Jurkat, Clone E6-1 (cell line): Measurements from ENCODE around the gene SLC37A1.

ENCODE experiments used
- DNase-seq: peaks from one replicate; pipeline ENCODE4 v3.0.0-alpha.2; 2011; ENCODE audit warnings: low read depth, low spot score
- H3K4me3 ChIP-seq: 2 replicates; pipeline ENCODE4 v1.5.1; 2011; ENCODE audit warnings: mild to moderate bottlenecking, low read length, control low read depth, moderate library complexity

The SLC37A1 gene

DNA sequence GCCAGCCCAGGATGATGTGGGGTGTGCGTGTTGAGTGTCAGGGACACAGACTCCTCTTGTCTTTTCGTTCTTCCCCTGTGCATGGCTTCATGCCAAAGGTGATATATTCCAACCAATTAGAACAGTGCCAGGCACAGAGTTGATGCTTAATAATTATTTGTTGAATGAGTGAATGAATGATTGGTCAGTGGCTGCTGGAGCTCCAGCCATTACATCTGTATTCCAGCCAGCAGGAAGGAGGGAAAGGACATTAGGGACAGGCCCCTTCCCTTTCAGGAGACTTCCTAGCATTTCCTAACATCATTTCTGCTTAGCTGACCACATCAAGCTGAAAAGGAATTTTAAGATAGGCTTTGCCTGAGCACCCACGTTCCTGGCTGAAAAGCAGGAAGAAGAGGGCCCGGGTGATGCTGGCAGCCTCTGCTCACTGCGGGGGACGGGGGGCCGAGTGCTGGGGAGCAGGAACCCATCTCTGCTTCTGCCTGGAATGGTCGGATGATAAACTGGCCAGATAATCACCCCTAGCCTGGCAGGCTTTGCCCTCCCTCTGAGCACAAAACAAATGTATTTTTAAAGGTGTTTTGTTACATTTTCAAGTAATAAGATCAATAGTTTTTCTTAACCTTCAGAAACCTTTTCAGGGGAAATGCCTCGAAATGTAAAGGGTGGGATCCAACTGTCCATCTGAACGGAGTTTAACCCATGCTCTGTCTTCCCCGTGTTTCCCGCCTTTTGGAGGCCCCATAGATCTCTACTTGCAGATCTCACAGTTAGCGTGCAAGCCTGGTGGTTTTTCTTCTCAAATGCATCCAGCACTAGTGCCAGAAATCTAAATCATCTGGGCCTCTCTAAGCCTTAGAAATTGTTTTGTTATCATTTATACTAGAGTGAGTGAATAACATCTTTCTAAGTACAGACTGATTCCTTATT lies 39.0 kb downstream of the SLC37A1 start:
- DNase-seq, result no peak
- no peak overlapping the region for H3K4me3 ChIP-seq

DNA sequence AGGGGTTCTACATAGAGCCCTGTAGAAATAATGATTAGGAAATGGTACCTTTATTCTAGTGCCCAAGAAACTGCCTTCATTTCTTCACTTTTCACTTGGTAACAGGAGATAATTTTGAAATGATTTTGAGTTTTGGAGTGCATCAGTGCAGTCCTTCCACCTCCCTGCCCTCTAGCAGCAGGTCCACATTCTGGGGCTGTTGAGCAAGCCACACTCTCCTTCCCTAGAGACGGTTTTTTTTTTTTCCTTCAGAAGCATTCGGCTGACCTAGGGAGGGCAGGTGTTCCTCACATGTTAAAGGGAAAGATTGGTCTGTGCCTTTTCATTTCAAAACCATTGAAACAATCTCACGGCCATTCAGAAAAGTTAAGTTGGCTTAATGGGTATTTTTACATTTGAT lies 39.8 kb downstream of the SLC37A1 start:
- H3K4me3 ChIP-seq, result no peak overlapping the region
- no peak for DNase-seq

GRCh38 chr21:42554251-42554961 lies 40.8 kb downstream of the SLC37A1 start:
- no peak overlapping the region for H3K4me3 ChIP-seq
- no peak for DNase-seq

- no peak for DNase-seq
These were observed 42.2 kb downstream of the SLC37A1 start for GRCh38 chr21:42555756-42556438.

DNA sequence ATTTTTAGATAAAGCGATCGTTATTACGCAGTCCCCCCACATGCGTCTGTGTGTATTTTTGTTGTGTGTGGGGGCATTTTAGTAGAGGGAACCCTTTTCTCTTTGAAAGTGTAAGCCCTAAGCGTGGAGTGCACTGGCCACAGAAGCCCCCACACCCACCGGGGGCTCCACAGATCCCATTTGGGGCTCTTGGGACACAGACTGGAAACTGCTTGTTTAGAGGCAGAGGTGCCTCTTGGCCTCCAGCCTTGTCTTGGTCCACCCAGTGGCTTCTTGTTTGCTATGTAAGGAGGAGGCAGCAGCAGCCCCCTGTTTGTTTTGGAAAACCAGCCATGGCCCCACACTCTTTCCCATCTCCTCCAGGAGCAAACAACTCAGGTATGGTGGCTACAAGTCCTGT lies 42.8 kb downstream of the SLC37A1 start:
- no peak overlapping the region for H3K4me3 ChIP-seq
- DNase-seq, result no peak

More at GRCh38 chr21:42555756-42556438, 42.2 kb downstream of the SLC37A1 start:
- H3K4me3 ChIP-seq, result no peak overlapping the region

- no peak for DNase-seq
- H3K4me3 ChIP-seq, result no peak overlapping the region
These were observed 43.3 kb downstream of the SLC37A1 start for GRCh38 chr21:42556960-42557359.

DNA sequence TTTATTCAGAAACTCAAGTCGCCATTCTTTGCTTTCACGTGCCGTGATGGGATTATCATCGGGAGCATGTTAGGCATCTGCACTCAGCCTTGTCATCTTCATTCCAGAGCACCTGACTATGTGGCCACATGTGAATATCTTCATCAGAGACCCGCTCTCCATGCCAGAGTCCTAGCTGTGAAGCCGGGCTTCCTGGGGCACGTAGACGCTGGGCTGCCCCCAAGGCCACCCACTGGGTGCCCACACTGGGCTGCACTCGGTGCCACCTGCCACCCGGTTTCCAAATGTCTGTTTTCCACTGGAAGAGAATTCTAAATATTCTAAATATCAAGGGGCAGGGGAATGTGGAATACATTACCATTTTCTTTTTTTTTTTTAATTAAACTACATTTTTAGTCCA lies 43.8 kb downstream of the SLC37A1 start:
- H3K4me3 ChIP-seq, result no peak overlapping the region
- no peak for DNase-seq

DNA sequence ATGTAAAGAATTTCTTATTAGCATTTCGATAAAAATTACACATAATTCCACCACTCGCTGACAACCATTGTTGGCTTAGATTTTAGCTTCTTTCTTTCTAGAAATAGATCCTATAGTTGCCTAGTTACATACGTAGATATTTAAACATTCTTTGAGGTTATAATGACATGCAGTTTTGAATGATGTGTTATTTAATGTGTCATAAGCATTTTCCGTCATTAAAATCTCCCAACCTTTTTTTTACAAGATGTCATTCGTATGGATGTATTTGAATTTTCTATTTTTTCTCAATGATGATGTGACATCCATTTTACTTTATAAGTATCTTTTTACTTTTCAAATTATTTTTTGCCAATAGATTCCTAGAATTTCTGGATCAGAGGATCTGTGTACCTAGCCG lies 44.7 kb downstream of the SLC37A1 start:
- no peak overlapping the region for H3K4me3 ChIP-seq
- no peak for DNase-seq

GRCh38 chr21:42558846-42559245 lies 45.2 kb downstream of the SLC37A1 start:
- H3K4me3 ChIP-seq, result no peak overlapping the region
- no peak for DNase-seq

GRCh38 chr21:42559326-42559725 lies 45.7 kb downstream of the SLC37A1 start:
- no peak for DNase-seq
- no peak overlapping the region for H3K4me3 ChIP-seq

DNA sequence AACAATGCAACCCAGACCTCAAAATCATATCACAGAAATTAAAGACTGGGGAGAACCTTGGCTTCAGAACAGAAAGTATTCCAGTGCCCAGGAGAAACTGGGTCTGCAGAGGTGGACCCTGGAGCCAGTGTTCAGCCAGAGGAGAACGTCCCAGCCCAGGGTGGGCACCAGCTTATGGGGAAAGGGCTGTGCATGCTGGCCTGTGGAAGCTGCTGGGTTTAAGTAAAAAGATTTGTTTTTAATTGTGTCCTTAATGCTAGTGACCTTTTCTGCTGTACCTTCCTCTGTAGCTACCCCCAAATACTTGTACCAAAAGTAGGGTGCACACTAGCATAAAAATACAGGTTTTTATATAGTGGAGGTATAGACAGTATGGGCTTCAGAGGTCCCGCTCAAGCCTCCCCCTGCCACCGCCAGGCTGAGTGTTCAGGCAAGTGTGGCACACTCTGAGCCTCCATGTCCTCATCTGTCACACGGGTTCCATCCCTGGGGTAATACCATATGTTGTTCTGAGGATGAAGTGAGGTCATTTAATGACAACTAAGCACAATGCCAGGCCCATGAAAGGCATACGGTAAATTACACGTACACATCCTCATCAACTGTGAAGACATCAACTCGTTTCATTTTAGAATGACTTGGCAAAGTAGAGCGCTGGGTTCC lies 47.0 kb downstream of the SLC37A1 start:
- no peak for DNase-seq
- H3K4me3 ChIP-seq, result no peak overlapping the region

DNA sequence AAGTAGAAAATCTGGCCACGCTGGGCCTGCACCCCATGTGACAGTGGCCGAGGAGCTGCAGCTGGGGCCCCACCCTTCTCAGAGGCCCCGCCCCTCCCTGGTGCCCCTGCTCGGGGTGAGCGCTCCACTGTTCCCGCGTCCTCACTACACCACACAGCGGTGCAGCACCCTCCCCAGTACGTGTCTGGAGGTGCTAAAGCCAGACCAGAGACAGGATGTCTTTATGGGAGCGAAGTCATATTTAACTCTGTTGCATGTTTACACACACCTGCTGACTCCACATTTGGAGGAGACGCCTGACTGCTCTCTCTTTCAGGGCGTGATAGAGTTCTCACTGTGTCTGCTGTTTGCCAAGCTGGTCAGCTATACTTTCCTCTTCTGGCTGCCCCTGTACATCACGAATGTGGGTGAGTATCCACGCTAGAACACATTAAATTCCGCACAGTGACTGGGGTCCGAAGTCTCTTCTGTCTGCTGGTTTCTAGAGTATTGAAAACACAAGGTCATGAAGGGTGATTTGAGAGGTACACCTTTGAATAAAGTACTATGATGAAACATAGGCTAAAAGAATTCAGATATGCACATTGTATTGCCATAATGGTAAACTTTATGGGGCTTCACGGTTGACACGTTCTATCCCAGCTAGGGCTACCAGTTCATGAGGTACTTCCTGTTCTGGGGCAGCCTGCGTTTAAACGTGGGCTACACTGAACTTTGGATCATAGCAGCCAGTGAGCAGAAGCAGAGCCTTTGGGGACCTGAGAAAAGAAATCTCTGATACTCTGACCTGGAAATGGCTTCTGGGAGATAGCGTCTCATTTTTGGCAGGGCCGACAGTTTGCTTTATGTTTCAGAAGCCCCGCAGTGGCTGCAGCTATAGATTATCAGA lies 48.4 kb downstream of the SLC37A1 start:
- H3K4me3 ChIP-seq, result no peak overlapping the region
- DNase-seq, result peak; percentile 12

DNA sequence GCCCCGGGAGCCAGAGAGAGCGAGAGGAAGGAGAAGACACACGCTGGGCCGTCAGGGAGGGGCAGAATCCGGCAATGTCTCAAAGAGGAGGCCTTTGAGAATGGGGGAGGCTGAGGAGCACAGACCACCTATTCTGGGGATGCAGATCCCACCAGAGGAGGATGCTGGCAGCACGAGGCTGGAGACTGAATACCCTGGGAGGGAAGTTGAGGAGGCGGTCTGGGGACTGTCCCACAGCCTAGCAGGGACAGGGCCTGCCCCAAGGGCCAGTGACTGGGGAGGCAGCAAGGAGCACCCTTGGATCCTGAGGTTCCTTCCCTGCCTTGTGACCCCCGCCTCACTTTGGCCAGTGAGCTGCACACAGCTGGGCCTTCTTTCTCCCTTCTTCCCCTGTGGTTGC lies 49.2 kb downstream of the SLC37A1 start:
- no peak overlapping the region for H3K4me3 ChIP-seq
- DNase-seq, result no peak

DNA sequence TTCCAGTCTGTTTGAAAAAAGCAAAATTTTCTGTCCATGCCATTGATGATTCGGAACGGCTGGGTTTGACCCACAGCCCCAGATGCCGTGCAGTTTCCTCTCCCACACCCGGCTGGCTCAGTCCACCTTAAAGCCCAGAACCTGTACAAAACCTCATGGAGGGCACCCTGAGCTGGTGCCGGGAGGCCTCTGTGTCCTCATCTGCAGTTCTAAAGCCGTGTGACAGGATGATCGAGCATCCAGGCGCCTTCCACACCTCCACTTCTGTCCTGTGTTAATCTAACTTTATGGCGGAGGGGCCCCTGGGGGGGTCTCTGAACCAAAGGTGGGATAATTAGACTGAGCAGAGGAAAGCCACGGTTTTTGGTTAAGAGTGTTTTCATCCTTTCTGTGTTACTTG lies 49.6 kb downstream of the SLC37A1 start:
- no peak for DNase-seq
- H3K4me3 ChIP-seq, result no peak overlapping the region

GRCh38 chr21:42563686-42564085 lies 50.0 kb downstream of the SLC37A1 start:
- H3K4me3 ChIP-seq, result no peak overlapping the region
- no peak for DNase-seq

- no peak for DNase-seq
- H3K4me3 ChIP-seq, result no peak overlapping the region
These were observed 50.9 kb downstream of the SLC37A1 start for GRCh38 chr21:42564561-42564971.

GRCh38 chr21:42565206-42565810 lies 51.7 kb downstream of the SLC37A1 start:
- DNase-seq, result no peak

DNA sequence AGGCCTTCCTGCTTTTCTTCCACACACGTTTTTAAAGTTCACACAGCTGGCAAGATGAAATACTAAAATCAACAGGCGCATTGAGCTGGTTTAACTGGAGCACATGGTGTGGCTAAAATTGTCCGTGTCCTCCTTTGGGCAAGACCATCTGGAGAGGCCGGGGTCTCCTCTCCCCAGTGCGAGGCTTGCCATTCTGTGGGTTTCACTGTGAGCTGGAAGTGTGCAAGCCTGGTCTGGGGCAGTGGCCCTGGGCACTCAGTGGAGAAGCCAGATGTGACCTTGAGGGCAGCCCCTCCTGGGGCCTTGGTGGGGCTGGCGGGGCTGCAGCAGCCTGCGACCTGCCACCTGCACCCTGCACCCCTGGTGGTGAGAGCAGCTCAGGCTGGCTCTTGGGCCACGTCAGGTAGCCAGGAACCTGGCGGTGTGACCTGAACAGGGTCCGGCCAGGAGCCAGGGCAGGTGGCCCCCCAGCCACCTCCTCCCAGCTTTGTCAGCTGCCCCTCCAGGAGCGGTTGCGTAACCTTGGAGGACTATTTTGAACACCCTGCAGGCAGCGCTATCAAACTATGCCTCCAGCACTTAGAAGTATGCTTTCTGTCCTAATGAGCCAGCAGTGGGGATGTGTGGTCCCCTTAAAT lies 52.4 kb downstream of the SLC37A1 start:
- no peak for DNase-seq
- H3K4me3 ChIP-seq, result no peak overlapping the region

More at GRCh38 chr21:42565206-42565810, 51.7 kb downstream of the SLC37A1 start:
- no peak overlapping the region for H3K4me3 ChIP-seq
